Measurements from ENCODE around the gene ASMT.
A peak's percentile ranks its signal among the peaks of the same experiment; 100 is the strongest.
"Not testable (repeated sequence)": the region's sequence is repeated elsewhere in the genome, so short reads cannot be mapped to it uniquely, and the experiment has no call there.

Gene ASMT

GRCh38 chrX:1614927-1615326 lies at the start of gene ASMT:
TSS of gene ASMT (plus strand) at chrX:1615059. CDS start at chrX:1615200, 141 bp downstream.
- FAIRE-seq (no peak), DNase-seq (ENCODE audit: insufficient read length, low spot score) (no peak)

GRCh38 chrX:1574181-1574580 lies 40.7 kb upstream of the ASMT start:
- not testable (repeated sequence) for DNase-seq (ENCODE audit: insufficient read length, low spot score); FAIRE-seq

- FAIRE-seq (no peak), DNase-seq (ENCODE audit: insufficient read length, low spot score) (no peak)
Observed at GRCh38 chrX:1576201-1576992, 38.5 kb upstream of the ASMT start.

GRCh38 chrX:1577845-1578244 lies 37.0 kb upstream of the ASMT start:
- peak; percentile 36 for FAIRE-seq
- no peak for DNase-seq (ENCODE audit: insufficient read length, low spot score)

- FAIRE-seq, result no peak
- DNase-seq (ENCODE audit: insufficient read length, low spot score), result no peak
Observed at GRCh38 chrX:1578511-1579173, 36.2 kb upstream of the ASMT start.

GRCh38 chrX:1581132-1581531 lies 33.7 kb upstream of the ASMT start:
- FAIRE-seq (no peak), DNase-seq (ENCODE audit: insufficient read length, low spot score) (peak; percentile 60)

- DNase-seq (ENCODE audit: insufficient read length, low spot score) (no peak), FAIRE-seq (no peak)
Observed at GRCh38 chrX:1582686-1583437, 32.0 kb upstream of the ASMT start.

GRCh38 chrX:1584237-1585011 lies 30.4 kb upstream of the ASMT start:
- peak; percentile 44 for FAIRE-seq
- DNase-seq (ENCODE audit: insufficient read length, low spot score), result no peak

- FAIRE-seq, result no peak
- DNase-seq (ENCODE audit: insufficient read length, low spot score), result no peak
Observed at GRCh38 chrX:1587161-1587560, 27.7 kb upstream of the ASMT start.

- no peak for FAIRE-seq
- DNase-seq (ENCODE audit: insufficient read length, low spot score), result no peak
Observed at GRCh38 chrX:1589356-1590130, 25.3 kb upstream of the ASMT start.

GRCh38 chrX:1591102-1591862 lies 23.6 kb upstream of the ASMT start, which contains the start of gene AKAP17A:
TSS of gene AKAP17A (plus strand) at chrX:1591604. CDS start at chrX:1593463, 1,859 bp downstream.
- FAIRE-seq (peak; percentile 86), DNase-seq (ENCODE audit: insufficient read length, low spot score) (peak; percentile 94)

- DNase-seq (ENCODE audit: insufficient read length, low spot score) (no peak), FAIRE-seq (no peak)
Observed at GRCh38 chrX:1591863-1592469, 22.9 kb upstream of the ASMT start.

- no peak for DNase-seq (ENCODE audit: insufficient read length, low spot score)
- no peak for FAIRE-seq
Observed at GRCh38 chrX:1592470-1593142, 22.3 kb upstream of the ASMT start.

- DNase-seq (ENCODE audit: insufficient read length, low spot score), result no peak
- no peak for FAIRE-seq
Observed at GRCh38 chrX:1593286-1594271, 21.3 kb upstream of the ASMT start.

- no peak for FAIRE-seq
- no peak for DNase-seq (ENCODE audit: insufficient read length, low spot score)
Observed at GRCh38 chrX:1595711-1596060, 19.2 kb upstream of the ASMT start.

- FAIRE-seq (no peak), DNase-seq (ENCODE audit: insufficient read length, low spot score) (no peak)
Observed at GRCh38 chrX:1596676-1597344, 18.0 kb upstream of the ASMT start.

Measured in HTR-8/SVneo (cell line).